IMR-90 (cell line): ENCODE measurements around the gene DDX4. TPM values are rescaled to one million over a fixed set of nuclear protein-coding genes. Genes with fewer than 3 reads are reported as not detected.

Source experiments
- ATAC-seq: fragments of 200-7000 bp; cut with Tn5 transposase; 2 replicates; pipeline ENCODE4 v1.9.1; 2020; ENCODE audit warnings: low read depth, mild to moderate bottlenecking, moderate library complexity
- BruUV-seq: library from RNA; stranded (reverse); fragments of 400-500 nt; replicated peaks from 2 replicates; lab custom pipeline; 2021; lab: Mats Ljungman, UMichigan
- CTCF ChIA-PET: fragments of 300-600 bp; formaldehyde crosslinking; extraction: SDS; loops from one replicate; lab custom pipeline; 2021; ENCODE audit warnings: antibody characterized with exemption; lab: Yijun Ruan, JAX
- POLR2A ChIA-PET: fragments of 300-600 bp; sonication (Branson Sonifier 250); formaldehyde crosslinking; loops from one replicate; lab custom pipeline; 2022; ENCODE audit warnings: antibody characterized with exemption; ENCODE audit not compliant: unreplicated experiment; lab: Charles Lee
- DNase-seq: peaks from one replicate; pipeline ENCODE4 v3.0.0; 2013
- H2AFZ ChIP-seq: replicated peaks from 2 replicates; pipeline ENCODE3; 2013; ENCODE audit warnings: low read length, mild to moderate bottlenecking; ENCODE audit not compliant: poor library complexity
- H2AK5ac ChIP-seq: 2 replicates; pipeline ENCODE4 v1.6.1; 2013; ENCODE audit warnings: low read depth, low read length, inconsistent platforms
- H2AK9ac ChIP-seq: replicated peaks from 2 replicates; pipeline ENCODE3; 2013; ENCODE audit warnings: mild to moderate bottlenecking, low read depth, low read length, moderate library complexity; ENCODE audit not compliant: poor library complexity
- H2BK120ac ChIP-seq: 2 replicates; pipeline ENCODE4 v1.6.1; 2013; ENCODE audit warnings: low read depth, low read length, inconsistent platforms
- H2BK15ac ChIP-seq: 3 replicates; pipeline ENCODE4 v1.6.1; 2013; ENCODE audit warnings: low read depth, low read length, inconsistent platforms
- H2BK20ac ChIP-seq: 2 replicates; pipeline ENCODE4 v1.6.1; 2013; ENCODE audit warnings: low read depth, mild to moderate bottlenecking, inconsistent platforms, low read length, moderate library complexity
- H2BK5ac ChIP-seq: 2 replicates; pipeline ENCODE4 v1.6.1; 2013; ENCODE audit warnings: mild to moderate bottlenecking, low read depth, low read length, inconsistent platforms; ENCODE audit not compliant: poor library complexity, severe bottlenecking
- H3K14ac ChIP-seq: replicated peaks from 2 replicates; pipeline ENCODE4 v1.6.1; 2013; ENCODE audit warnings: low read depth, low read length, inconsistent platforms
- H3K18ac ChIP-seq: 2 replicates; pipeline ENCODE4 v1.6.1; 2013; ENCODE audit warnings: low read depth, low read length, control low read depth
- H3K23ac ChIP-seq: 2 replicates; pipeline ENCODE4 v1.6.1; 2013; ENCODE audit warnings: low read depth, low read length, inconsistent platforms
- H3K27ac ChIP-seq: 2 replicates; pipeline ENCODE4 v1.5.1; 2013; ENCODE audit warnings: mild to moderate bottlenecking, control low read depth, low read length; ENCODE audit not compliant: insufficient read depth
- H3K27me3 ChIP-seq: 2 replicates; pipeline ENCODE4 v1.6.1; 2013; ENCODE audit warnings: low read length; ENCODE audit not compliant: control insufficient read depth, insufficient read depth
- H3K36me3 ChIP-seq: 2 replicates; pipeline ENCODE4 v1.6.1; 2013; ENCODE audit warnings: low read length, mixed read lengths; ENCODE audit not compliant: control insufficient read depth, insufficient read depth
- H3K4ac ChIP-seq: 2 replicates; pipeline ENCODE4 v1.6.1; 2013; ENCODE audit warnings: low read depth, low read length, inconsistent platforms
- H3K4me1 ChIP-seq: 2 replicates; pipeline ENCODE4 v1.6.1; 2013; ENCODE audit warnings: low read length, mixed read lengths; ENCODE audit not compliant: control insufficient read depth, insufficient read depth
- H3K4me2 ChIP-seq: 2 replicates; pipeline ENCODE4 v1.6.1; 2013; ENCODE audit warnings: low read depth, mild to moderate bottlenecking, control low read depth, low read length, moderate library complexity
- H3K4me3 ChIP-seq: 2 replicates; pipeline ENCODE4 v1.5.1; 2013; ENCODE audit warnings: low read depth, mild to moderate bottlenecking, control low read depth, low read length, moderate library complexity; ENCODE audit not compliant: insufficient read depth
- H3K56ac ChIP-seq: 2 replicates; pipeline ENCODE4 v1.6.1; 2013; ENCODE audit warnings: low read length, inconsistent platforms; ENCODE audit not compliant: insufficient read depth; ENCODE audit errors: extremely low read depth
- H3K79me1 ChIP-seq, 2 experiments: 2 replicates each; pipeline ENCODE4 v1.6.1; 2013; ENCODE audit warnings: low read length in 2 of 2, inconsistent platforms in 1 of 2, low read depth in 1 of 2
- H3K9ac ChIP-seq: 2 replicates; pipeline ENCODE4 v1.6.1; 2013; ENCODE audit warnings: low read depth, low read length, control low read depth
- H3K9me1 ChIP-seq: 2 replicates; pipeline ENCODE4 v1.6.1; 2013; ENCODE audit warnings: low read length, inconsistent platforms; ENCODE audit not compliant: insufficient read depth
- H3K9me3 ChIP-seq: 2 replicates; pipeline ENCODE4 v1.6.1; 2013; ENCODE audit warnings: low read length; ENCODE audit not compliant: control insufficient read depth, insufficient read depth
- H4K20me1 ChIP-seq: 2 replicates; pipeline ENCODE4 v1.6.1; 2013; ENCODE audit warnings: low read length, inconsistent platforms; ENCODE audit not compliant: insufficient read depth
- H4K5ac ChIP-seq: 2 replicates; pipeline ENCODE4 v1.6.1; 2013; ENCODE audit warnings: mild to moderate bottlenecking, low read depth, low read length, control low read depth
- H4K8ac ChIP-seq, 2 experiments: 2 replicates each; pipeline ENCODE4 v1.6.1; 2013; ENCODE audit warnings: low read depth in 2 of 2, low read length in 2 of 2, control low read depth in 1 of 2, inconsistent platforms in 1 of 2
- H4K91ac ChIP-seq: 2 replicates; pipeline ENCODE4 v1.6.1; 2013; ENCODE audit warnings: low read depth, low read length, inconsistent platforms; ENCODE audit not compliant: insufficient read depth
- BHLHE40 ChIP-seq: fragments of 150-350 bp; IDR thresholded peaks from 2 replicates; pipeline ENCODE4 v1.6.1; 2016; ENCODE audit warnings: mild to moderate bottlenecking, low read depth, low read length
- CEBPB ChIP-seq: IDR thresholded peaks from 2 replicates; pipeline ENCODE4 v1.6.1; 2012; ENCODE audit warnings: low read depth, low read length, improper control_type of control experiment
- CHD1 ChIP-seq: IDR thresholded peaks from 2 replicates; pipeline ENCODE4 v1.6.1; 2012; ENCODE audit warnings: low read depth, low read length, improper control_type of control experiment
- FOS ChIP-seq: fragments of 150-350 bp; IDR thresholded peaks from 2 replicates; pipeline ENCODE4 v1.6.1; 2016; ENCODE audit warnings: low read depth, low read length
- MXI1 ChIP-seq: IDR thresholded peaks from 2 replicates; pipeline ENCODE4 v1.6.1; 2012; ENCODE audit warnings: low read depth, mild to moderate bottlenecking, low read length, moderate library complexity, borderline replicate concordance
- RAD21 ChIP-seq: IDR thresholded peaks from 2 replicates; pipeline ENCODE4 v1.6.1; 2012; ENCODE audit warnings: low read length, improper control_type of control experiment
- RFX5 ChIP-seq: IDR thresholded peaks from 2 replicates; pipeline ENCODE4 v1.8.0; 2012; ENCODE audit warnings: low read depth, mild to moderate bottlenecking, low read length, moderate library complexity
- SMC3 ChIP-seq: fragments of 150-350 bp; IDR thresholded peaks from 2 replicates; pipeline ENCODE4 v1.6.1; 2016; ENCODE audit warnings: low read depth, mild to moderate bottlenecking, antibody characterized with exemption, low read length, moderate library complexity
- WGBS, 2 experiments: methylation state at CpG; one replicate each; pipeline versions ENCODE4 v1.1.5 to v1.1.7; 2013; ENCODE audit warnings: missing lambda C conversion rate in 2 of 2; ENCODE audit not compliant: insufficient read length in 1 of 2; ENCODE audit errors: extremely low coverage in 2 of 2; 5-methylcytosine and 5-hydroxymethylcytosine counted together
- dilution Hi-C: fragments of 300-500 bp; cut with HindIII; formaldehyde crosslinking; loops from one replicate; pipeline ENCODE4 v1.14.3; 2018; ENCODE audit warnings: low sequenced_read_pairs; ENCODE audit not compliant: unreplicated experiment
- in situ Hi-C: fragments of 300-500 bp; cut with MboI; formaldehyde crosslinking; loops from 3 replicates; pipeline ENCODE4 v1.14.3; 2019; ENCODE audit warnings: low sequenced_read_pairs, inconsistent platforms, mixed read lengths
- intact Hi-C: fragments of 100-400 bp; cut with micrococcal nuclease; formaldehyde crosslinking; loops from 2 replicates; pipeline ENCODE4 v1.10.0; 2022
- polyA plus RNA-seq, 3 experiments: library from polyadenylated mRNA; depleted of rRNA; stranded (reverse); fragments of >200 nt; gene quantifications; 2 replicates each; pipeline ENCODE4 v1.2.3, GENCODE V29; 2012; ENCODE audit warnings: low replicate concordance in 1 of 3
- total RNA-seq: library from RNA; depleted of rRNA; stranded (reverse); fragments of >200 nt; gene quantifications from 2 replicates; pipeline ENCODE4 v1.2.3, GENCODE V29; 2012
- TF ChIP-seq, protein P1 (sequence below): fragments of 150-350 bp; IDR thresholded peaks from 2 replicates; pipeline ENCODE4 v1.6.1; 2017; ENCODE audit warnings: mild to moderate bottlenecking, antibody characterized with exemption, low read length, low read depth
- TF ChIP-seq, protein P2 (sequence below): fragments of 150-350 bp; IDR thresholded peaks from 2 replicates; pipeline ENCODE4 v1.6.1; 2016; ENCODE audit warnings: low read depth, mild to moderate bottlenecking, low read length, moderate library complexity, borderline replicate concordance
- TF ChIP-seq, protein P3 (sequence below): conservative IDR thresholded peaks from 2 replicates; pipeline ENCODE4 v1.5.1; 2012; ENCODE audit warnings: mild to moderate bottlenecking, low read depth, low read length, improper control_type of control experiment

The DDX4 gene
- total and polyA plus RNA-seq, 2 of the 4 experiments (the other 2 are of a cell fraction): not detected

DNA sequence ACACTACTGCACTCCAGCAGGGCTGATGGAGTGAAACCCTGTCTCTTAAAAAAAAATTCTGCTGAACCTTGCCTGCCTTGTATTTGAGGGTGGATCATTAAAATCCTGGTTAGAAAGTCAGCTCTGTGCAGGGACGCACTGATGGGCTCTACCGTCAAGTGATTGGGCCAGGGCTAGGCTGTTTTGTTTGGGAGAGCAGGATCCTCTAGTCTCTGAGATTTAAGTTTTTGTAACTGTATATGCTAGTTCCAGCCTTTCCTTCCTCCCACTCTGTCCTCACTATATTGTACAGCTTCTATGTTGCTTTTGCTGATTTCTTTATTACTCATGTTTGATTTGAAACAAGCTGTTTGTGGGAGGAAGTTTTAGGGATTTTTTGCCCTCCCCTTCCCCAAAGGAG lies 11.5 kb downstream of the DDX4 start:
- no peak overlapping the region for H3K27ac ChIP-seq
- H4K91ac ChIP-seq: no peak overlapping the region
- no peaks in the 10 kb centered on the region for H3K9me3 ChIP-seq
- intact Hi-C loops: no loop called here
- no peak overlapping the region for H2BK15ac ChIP-seq
- no peak overlapping the region for H3K18ac ChIP-seq
- no peaks in the 10 kb centered on the region for H4K20me1 ChIP-seq
- CTCF ChIA-PET: no interaction called here
- H2AK5ac ChIP-seq: no peak overlapping the region
- no peak overlapping the region for H2AK9ac ChIP-seq
- BruUV-seq: no TSS peak
- no peak overlapping the region for H3K4me2 ChIP-seq
- TF ChIP-seq, protein P1, sequence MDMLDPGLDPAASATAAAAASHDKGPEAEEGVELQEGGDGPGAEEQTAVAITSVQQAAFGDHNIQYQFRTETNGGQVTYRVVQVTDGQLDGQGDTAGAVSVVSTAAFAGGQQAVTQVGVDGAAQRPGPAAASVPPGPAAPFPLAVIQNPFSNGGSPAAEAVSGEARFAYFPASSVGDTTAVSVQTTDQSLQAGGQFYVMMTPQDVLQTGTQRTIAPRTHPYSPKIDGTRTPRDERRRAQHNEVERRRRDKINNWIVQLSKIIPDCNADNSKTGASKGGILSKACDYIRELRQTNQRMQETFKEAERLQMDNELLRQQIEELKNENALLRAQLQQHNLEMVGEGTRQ: no peak
- TF ChIP-seq, protein P2, sequence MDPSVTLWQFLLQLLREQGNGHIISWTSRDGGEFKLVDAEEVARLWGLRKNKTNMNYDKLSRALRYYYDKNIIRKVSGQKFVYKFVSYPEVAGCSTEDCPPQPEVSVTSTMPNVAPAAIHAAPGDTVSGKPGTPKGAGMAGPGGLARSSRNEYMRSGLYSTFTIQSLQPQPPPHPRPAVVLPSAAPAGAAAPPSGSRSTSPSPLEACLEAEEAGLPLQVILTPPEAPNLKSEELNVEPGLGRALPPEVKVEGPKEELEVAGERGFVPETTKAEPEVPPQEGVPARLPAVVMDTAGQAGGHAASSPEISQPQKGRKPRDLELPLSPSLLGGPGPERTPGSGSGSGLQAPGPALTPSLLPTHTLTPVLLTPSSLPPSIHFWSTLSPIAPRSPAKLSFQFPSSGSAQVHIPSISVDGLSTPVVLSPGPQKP: no peak
- no peak for TF ChIP-seq RFX5
- TF ChIP-seq FOS: no peak
- no peak for TF ChIP-seq BHLHE40
- TF ChIP-seq, protein P3, sequence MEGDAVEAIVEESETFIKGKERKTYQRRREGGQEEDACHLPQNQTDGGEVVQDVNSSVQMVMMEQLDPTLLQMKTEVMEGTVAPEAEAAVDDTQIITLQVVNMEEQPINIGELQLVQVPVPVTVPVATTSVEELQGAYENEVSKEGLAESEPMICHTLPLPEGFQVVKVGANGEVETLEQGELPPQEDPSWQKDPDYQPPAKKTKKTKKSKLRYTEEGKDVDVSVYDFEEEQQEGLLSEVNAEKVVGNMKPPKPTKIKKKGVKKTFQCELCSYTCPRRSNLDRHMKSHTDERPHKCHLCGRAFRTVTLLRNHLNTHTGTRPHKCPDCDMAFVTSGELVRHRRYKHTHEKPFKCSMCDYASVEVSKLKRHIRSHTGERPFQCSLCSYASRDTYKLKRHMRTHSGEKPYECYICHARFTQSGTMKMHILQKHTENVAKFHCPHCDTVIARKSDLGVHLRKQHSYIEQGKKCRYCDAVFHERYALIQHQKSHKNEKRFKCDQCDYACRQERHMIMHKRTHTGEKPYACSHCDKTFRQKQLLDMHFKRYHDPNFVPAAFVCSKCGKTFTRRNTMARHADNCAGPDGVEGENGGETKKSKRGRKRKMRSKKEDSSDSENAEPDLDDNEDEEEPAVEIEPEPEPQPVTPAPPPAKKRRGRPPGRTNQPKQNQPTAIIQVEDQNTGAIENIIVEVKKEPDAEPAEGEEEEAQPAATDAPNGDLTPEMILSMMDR: no peak
- no peak for TF ChIP-seq RAD21
- TF ChIP-seq SMC3: no peak
- no peak for TF ChIP-seq CHD1
- TF ChIP-seq CEBPB: no peak
- no peak for TF ChIP-seq MXI1
- H3K79me1 ChIP-seq: no peaks in the 10 kb centered on the region
- no peak overlapping the region for H2AFZ ChIP-seq
- H3K9ac ChIP-seq: no peak overlapping the region
- no CpG with 5 or more reads among the region's 2 CpGs for WGBS, 2 experiments
- no peak overlapping the region for H3K4ac ChIP-seq
- H3K4me3 ChIP-seq: no peak overlapping the region
- no peak overlapping the region for H2BK120ac ChIP-seq
- H3K56ac ChIP-seq: no peak overlapping the region
- H3K23ac ChIP-seq: no peak overlapping the region
- no peak overlapping the region for H2BK20ac ChIP-seq
- peaks cover 8% of the 10 kb centered on the region for H3K27me3 ChIP-seq
- H3K36me3 ChIP-seq: no peaks in the 10 kb centered on the region
- no peaks in the 10 kb centered on the region for H3K9me1 ChIP-seq
- in situ Hi-C loops: no loop called here
- no peaks in the 10 kb centered on the region for H3K4me1 ChIP-seq
- H2BK5ac ChIP-seq: no peak overlapping the region
- ATAC-seq: no peak
- dilution Hi-C loops: no loop called here
- no peak overlapping the region for H3K14ac ChIP-seq
- no peak overlapping the region for H4K5ac ChIP-seq
- POLR2A ChIA-PET: no interaction called here
- no peak for DNase-seq
- H4K8ac ChIP-seq: no peak overlapping the region
